BE2C (cell line): ENCODE data around the gene SYS1.
"Not testable (repeated sequence)": the region's sequence is repeated elsewhere in the genome, so short reads cannot be mapped to it uniquely, and the experiment has no call there.

ENCODE experiments used
- DNase-seq: peaks from one replicate; pipeline ENCODE4 v3.0.0-alpha.2; 2020
- H3K27me3 ChIP-seq: fragments of 250-450 bp; sonication (Bioruptor Pico); 2 replicates; pipeline ENCODE4 v1.5.1; 2020; ENCODE audit warnings: mild to moderate bottlenecking
- H3K36me3 ChIP-seq: fragments of 250-450 bp; sonication (Bioruptor Pico); 2 replicates; pipeline ENCODE4 v1.5.1; 2020; ENCODE audit warnings: mild to moderate bottlenecking
- H3K4me1 ChIP-seq: fragments of 250-450 bp; sonication (Bioruptor Pico); 2 replicates; pipeline ENCODE4 v1.5.1; 2020
- H3K4me3 ChIP-seq: 2 replicates; pipeline ENCODE4 v1.5.1; 2011; ENCODE audit warnings: low read depth, low read length
- H3K9me3 ChIP-seq: fragments of 250-450 bp; sonication (Bioruptor Pico); 2 replicates; pipeline ENCODE4 v1.5.1; 2020
- TF ChIP-seq, protein P1 (sequence below): IDR thresholded peaks from 2 replicates; pipeline ENCODE4 v1.5.1; 2012; ENCODE audit warnings: mild to moderate bottlenecking, low read depth, low read length

SYS1 gene

GRCh38 chr20:45346291-45346718 lies 16.7 kb upstream of the SYS1 start:
- no peak overlapping the region for H3K4me3 ChIP-seq
- no peaks in the 10 kb centered on the region; the same call in 1 of the 2 replicates for H3K27me3 ChIP-seq
- peaks cover 25% of the 10 kb centered on the region for H3K4me1 ChIP-seq
- TF ChIP-seq, protein P1, sequence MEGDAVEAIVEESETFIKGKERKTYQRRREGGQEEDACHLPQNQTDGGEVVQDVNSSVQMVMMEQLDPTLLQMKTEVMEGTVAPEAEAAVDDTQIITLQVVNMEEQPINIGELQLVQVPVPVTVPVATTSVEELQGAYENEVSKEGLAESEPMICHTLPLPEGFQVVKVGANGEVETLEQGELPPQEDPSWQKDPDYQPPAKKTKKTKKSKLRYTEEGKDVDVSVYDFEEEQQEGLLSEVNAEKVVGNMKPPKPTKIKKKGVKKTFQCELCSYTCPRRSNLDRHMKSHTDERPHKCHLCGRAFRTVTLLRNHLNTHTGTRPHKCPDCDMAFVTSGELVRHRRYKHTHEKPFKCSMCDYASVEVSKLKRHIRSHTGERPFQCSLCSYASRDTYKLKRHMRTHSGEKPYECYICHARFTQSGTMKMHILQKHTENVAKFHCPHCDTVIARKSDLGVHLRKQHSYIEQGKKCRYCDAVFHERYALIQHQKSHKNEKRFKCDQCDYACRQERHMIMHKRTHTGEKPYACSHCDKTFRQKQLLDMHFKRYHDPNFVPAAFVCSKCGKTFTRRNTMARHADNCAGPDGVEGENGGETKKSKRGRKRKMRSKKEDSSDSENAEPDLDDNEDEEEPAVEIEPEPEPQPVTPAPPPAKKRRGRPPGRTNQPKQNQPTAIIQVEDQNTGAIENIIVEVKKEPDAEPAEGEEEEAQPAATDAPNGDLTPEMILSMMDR, result no peak
- no peaks in the 10 kb centered on the region for H3K9me3 ChIP-seq
- no peaks in the 10 kb centered on the region for H3K36me3 ChIP-seq
- no peak for DNase-seq

DNA sequence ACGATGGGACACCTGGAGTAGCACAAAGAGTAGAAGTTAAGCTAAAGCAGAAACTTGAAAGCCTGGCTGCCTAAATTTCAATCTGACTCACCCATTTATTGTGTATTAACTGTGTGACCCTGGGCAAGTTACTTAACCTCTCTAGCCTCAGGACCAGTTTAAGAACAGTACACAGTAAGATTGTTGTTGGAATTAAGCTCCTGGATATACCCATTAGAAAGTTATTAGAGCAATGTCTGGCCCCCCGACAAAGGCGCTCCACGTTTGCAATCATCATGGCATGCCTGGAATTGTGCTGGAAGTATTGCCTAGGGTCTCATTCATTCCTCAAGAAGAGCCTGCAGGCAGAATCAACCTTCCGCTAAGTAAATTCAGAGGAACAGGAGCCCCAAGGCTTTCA lies 16.1 kb upstream of the SYS1 start:
- TF ChIP-seq, protein P1, result no peak
- DNase-seq, result no peak
- Histone ChIP-seq H3K36me3 (no peaks in the 10 kb centered on the region), H3K27me3 (no peaks in the 10 kb centered on the region; the same call in 1 of the 2 replicates), H3K4me3 (no peak overlapping the region), H3K9me3 (no peaks in the 10 kb centered on the region), H3K4me1 (peaks cover 19% of the 10 kb centered on the region)

GRCh38 chr20:45347297-45347935 lies 15.5 kb upstream of the SYS1 start:
- no peak for DNase-seq
- Histone ChIP-seq H3K4me3 (peak overlapping the region; percentile 70), H3K36me3 (no peaks in the 10 kb centered on the region), H3K9me3 (no peaks in the 10 kb centered on the region), H3K27me3 (no peaks in the 10 kb centered on the region; the same call in 1 of the 2 replicates), H3K4me1 (peaks cover 16% of the 10 kb centered on the region)
- TF ChIP-seq, protein P1, result no peak

DNA sequence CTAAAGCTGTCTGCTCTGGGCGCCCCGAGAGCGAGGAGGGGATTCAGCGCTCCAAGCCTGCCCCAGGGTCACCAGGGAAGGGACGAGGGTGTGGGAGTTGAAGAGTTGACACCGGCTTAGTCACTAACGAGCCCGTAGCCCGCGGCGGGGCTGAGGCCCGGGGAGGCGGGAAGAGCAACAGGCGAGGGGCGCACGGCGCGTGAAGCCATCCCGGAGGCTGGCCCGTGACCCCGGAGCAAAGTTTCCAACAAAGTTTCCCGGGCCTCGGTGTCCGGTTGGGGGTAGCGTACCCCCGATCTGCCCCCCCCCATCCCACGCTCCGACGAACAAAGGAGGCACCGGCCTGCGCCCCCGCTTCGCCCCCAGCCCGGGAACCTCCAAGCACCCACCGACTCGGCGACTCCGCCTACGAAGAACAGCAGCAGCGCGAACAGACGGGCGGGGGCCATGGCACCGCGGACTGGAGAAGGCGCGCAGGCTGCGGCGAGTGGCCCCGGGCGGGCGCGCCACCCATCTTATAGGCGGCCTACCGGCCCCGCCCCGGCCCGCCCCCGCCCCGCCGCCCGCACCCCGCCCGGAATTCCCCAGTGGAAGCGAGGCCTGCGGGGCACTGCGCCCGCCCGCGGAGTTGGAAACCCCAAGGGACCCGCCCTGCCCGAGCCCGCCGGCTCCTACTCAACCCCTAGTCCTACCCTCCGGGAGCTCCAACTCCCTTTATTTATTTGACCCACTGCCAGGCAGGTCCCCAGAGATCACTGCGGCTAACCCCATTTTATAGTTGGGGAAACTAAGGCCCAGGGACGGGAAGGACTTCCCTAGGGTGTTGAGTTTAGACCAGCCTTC lies 14.8 kb upstream of the SYS1 start, which contains the start of gene SDC4:
Gene SDC4 (minus strand): TSS at position 489 of the 843 bp plus-strand sequence. CDS start 40 bp downstream, at position 449.
- peak within 1 kb of the TSS; percentile 70 for H3K4me3 ChIP-seq
- H3K9me3 ChIP-seq, result no peaks in the 10 kb centered on the region
- DNase-seq, result peak; percentile 69
- TF ChIP-seq, protein P1, result no peak
- no peaks in the 10 kb centered on the region; the same call in 1 of the 2 replicates for H3K27me3 ChIP-seq
- no peaks in the 10 kb centered on the region for H3K36me3 ChIP-seq
- H3K4me1 ChIP-seq, result peaks cover 9% of the 10 kb centered on the region

GRCh38 chr20:45350217-45350616 lies 12.7 kb upstream of the SYS1 start:
- Histone ChIP-seq H3K4me3 (no peak overlapping the region), H3K9me3 (no peaks in the 10 kb centered on the region), H3K36me3 (no peaks in the 10 kb centered on the region), H3K27me3 (no peaks in the 10 kb centered on the region; the same call in 1 of the 2 replicates), H3K4me1 (no peaks in the 10 kb centered on the region)
- DNase-seq, result no peak
- TF ChIP-seq, protein P1, result no peak

DNA sequence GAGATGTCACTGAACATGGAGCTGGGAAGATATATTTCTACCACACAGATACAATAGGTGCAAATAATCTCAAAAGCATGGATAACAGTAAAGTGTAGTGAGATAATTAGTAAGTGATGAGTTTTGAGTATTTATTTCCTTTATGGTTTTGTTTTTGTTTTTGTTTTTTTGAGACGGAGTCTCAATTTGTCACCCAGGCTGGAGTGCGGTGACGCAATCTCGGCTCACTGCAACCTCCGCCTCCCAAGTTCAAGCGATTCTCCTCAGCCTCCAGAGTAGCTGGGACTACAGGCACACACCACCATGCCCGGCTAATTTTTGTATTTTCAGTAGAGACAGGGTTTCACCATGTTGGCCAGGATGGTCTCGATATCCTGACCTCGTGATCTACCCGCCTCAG lies 12.2 kb upstream of the SYS1 start:
- not testable (repeated sequence) for H3K4me3 ChIP-seq, H3K27me3 ChIP-seq, H3K9me3 ChIP-seq, H3K36me3 ChIP-seq, H3K4me1 ChIP-seq, DNase-seq
